K562 (cell line): ENCODE results near the gene CREB5. TPM values are rescaled to one million over a fixed set of nuclear protein-coding genes. Genes with fewer than 3 reads are reported as not detected.

Experiments
- ATAC-seq: fragments of 200-7000 bp; cut with Tn5 transposase; 3 replicates; pipeline ENCODE4 v1.9.1; 2020; ENCODE audit warnings: moderate library complexity
- BruUV-seq: library from RNA; stranded (reverse); fragments of 400-500 nt; replicated peaks from 2 replicates; lab custom pipeline; 2021; lab: Mats Ljungman, UMichigan
- CTCF ChIA-PET: fragments of 300-600 bp; formaldehyde crosslinking; extraction: SDS; loops from one replicate; lab custom pipeline; 2021; ENCODE audit warnings: low intra/inter-chr PET ratio; lab: Yijun Ruan, JAX
- POLR2A ChIA-PET: fragments of 300-600, 350-650 bp; sonication (Branson Sonifier 250); formaldehyde crosslinking; extraction: SDS; loops from one replicate; lab custom pipeline; 2021; ENCODE audit warnings: antibody characterized with exemption, inconsistent platforms; lab: Yijun Ruan, JAX
- DNase-seq, 4 experiments: peaks; one replicate each; pipeline versions ENCODE4 v3.0.0 to v3.0.0-alpha.2; 2011 to 2018; ENCODE audit warnings: low spot score in 3 of 4, mixed read lengths in 3 of 4; ENCODE audit errors: extremely low read depth in 1 of 4
- FAIRE-seq: peaks from 2 replicates; lab custom pipeline; 2011; peaks lifted over from hg19 to GRCh38; lab: Jason Lieb, UNC
- H2AFZ ChIP-seq: 2 replicates; pipeline ENCODE4 v1.6.0; 2011; ENCODE audit warnings: low read depth, low read length, control low read depth, inconsistent platforms
- H3K27ac ChIP-seq: fragments of 200-600 bp; 3 replicates; pipeline ENCODE4 v1.8.0; 2011; ENCODE audit warnings: low read depth, mild to moderate bottlenecking, control low read depth, inconsistent platforms, low read length, moderate library complexity, mixed read lengths; ENCODE audit errors: extremely low read depth
- H3K27me3 ChIP-seq, 2 experiments: fragments of 300-600 bp in 1 of 2; 2 replicates in 1 of 2; 3 replicates in 1 of 2; pipeline versions ENCODE4 v1.6.0 to v1.8.0; 2011; ENCODE audit warnings: inconsistent platforms in 2 of 2, low read length in 2 of 2, mild to moderate bottlenecking in 1 of 2, mixed read lengths in 1 of 2, moderate library complexity in 1 of 2; ENCODE audit not compliant: control insufficient read depth in 2 of 2, insufficient read depth in 2 of 2
- H3K36me3 ChIP-seq: fragments of 300-600 bp; 3 replicates; pipeline ENCODE4 v1.8.0; 2011; ENCODE audit warnings: mild to moderate bottlenecking, low read length, inconsistent platforms; ENCODE audit not compliant: control insufficient read depth, insufficient read depth
- H3K4me1 ChIP-seq, 2 experiments: fragments of 200-600 bp in 1 of 2; replicated peaks in 1 of 2; 2 replicates in 1 of 2; 3 replicates in 1 of 2; pipeline versions ENCODE4 v1.5.1 to v1.8.0; 2011; ENCODE audit warnings: inconsistent platforms in 2 of 2, low read length in 2 of 2, mild to moderate bottlenecking in 1 of 2, mixed read lengths in 1 of 2, moderate library complexity in 1 of 2; ENCODE audit not compliant: control insufficient read depth in 2 of 2, insufficient read depth in 2 of 2
- H3K4me2 ChIP-seq: 2 replicates; pipeline ENCODE4 v1.6.1; 2011; ENCODE audit warnings: low read length, control low read depth, inconsistent platforms, mixed read lengths; ENCODE audit not compliant: insufficient read depth
- H3K4me3 ChIP-seq: fragments of 200-600 bp; sonication (generic), shearing (Covaris generic); 2 replicates; pipeline ENCODE4 v1.5.1; 2016; ENCODE audit warnings: control low read depth, inconsistent platforms
- H3K79me2 ChIP-seq: fragments of 200-600 bp; 3 replicates; pipeline ENCODE4 v1.8.0; 2011; ENCODE audit warnings: low read length, inconsistent platforms; ENCODE audit not compliant: control insufficient read depth, insufficient read depth
- H3K9ac ChIP-seq, 2 experiments: 2 replicates each; pipeline versions ENCODE4 v1.6.0 to v1.6.1; 2011; ENCODE audit warnings: low read depth in 2 of 2, low read length in 2 of 2, control low read depth in 1 of 2, inconsistent platforms in 1 of 2, mild to moderate bottlenecking in 1 of 2, mixed read lengths in 1 of 2; ENCODE audit not compliant: insufficient read depth in 1 of 2
- H3K9me1 ChIP-seq: one replicate; pipeline ENCODE4 v1.6.0; 2011; ENCODE audit warnings: inconsistent platforms, mild to moderate bottlenecking, low read length, moderate library complexity; ENCODE audit not compliant: control insufficient read depth, insufficient read depth
- H3K9me3 ChIP-seq: replicated peaks from 2 replicates; pipeline ENCODE4 v1.5.1; 2011; ENCODE audit warnings: low read depth, low read length, inconsistent platforms; ENCODE audit not compliant: control insufficient read depth, insufficient read depth
- H4K20me1 ChIP-seq: replicated peaks from 2 replicates; pipeline ENCODE4 v1.6.1; 2011; ENCODE audit warnings: low read length, inconsistent platforms, mixed read lengths; ENCODE audit not compliant: control insufficient read depth, insufficient read depth
- EHMT2 ChIP-seq: fragments of 450-650 bp; IDR thresholded peaks from 2 replicates; pipeline ENCODE4 v1.6.1; 2018; ENCODE audit warnings: antibody characterized with exemption
- HDGF ChIP-seq: fragments of 450-650 bp; IDR thresholded peaks from 2 replicates; pipeline ENCODE4 v1.6.1; 2016
- HNRNPUL1 ChIP-seq: fragments of 200-400 bp; formaldehyde crosslinking; IDR thresholded peaks from 2 replicates; pipeline ENCODE4 v1.6.1; 2017; ENCODE audit warnings: low read length
- MCM7 ChIP-seq, 2 experiments: fragments of 450-650 bp; IDR thresholded peaks; 2 replicates each; pipeline ENCODE4 v1.6.1; 2016 to 2018
- PTBP1 ChIP-seq: fragments of 200-400 bp; formaldehyde crosslinking; IDR thresholded peaks from 2 replicates; pipeline ENCODE4 v1.6.1; 2017; ENCODE audit warnings: low read depth, low read length
- SREBF2 ChIP-seq: sonication (generic); formaldehyde crosslinking; IDR thresholded peaks from 2 replicates; pipeline ENCODE4 v1.4.0; 2020; ENCODE audit warnings: mild to moderate bottlenecking, missing genetic modification reagents
- TARDBP ChIP-seq: fragments of 450-650 bp; IDR thresholded peaks from 2 replicates; pipeline ENCODE4 v1.6.1; 2016
- TRIM28 ChIP-seq: fragments of 450-650 bp; IDR thresholded peaks from 2 replicates; pipeline ENCODE4 v1.6.1; 2017
- ZFP30 ChIP-seq: fragments of 250-450 bp; sonication (Bioruptor Pico); IDR thresholded peaks from 2 replicates; pipeline ENCODE4 v1.8.0; 2022; ENCODE audit warnings: moderate library complexity, mild to moderate bottlenecking, inconsistent platforms, borderline replicate concordance
- ZNF175 ChIP-seq: fragments of 200-800 bp; sonication (Bioruptor generic); IDR thresholded peaks from 2 replicates; pipeline ENCODE4 v1.6.1; 2016; ENCODE audit warnings: low read depth, mild to moderate bottlenecking, missing genetic modification characterization, missing compliant biosample characterization
- ZNF316 ChIP-seq: fragments of 450-650 bp; IDR thresholded peaks from 2 replicates; pipeline ENCODE4 v1.6.1; 2016
- WGBS: fragments of 100-300 bp; shearing (Covaris generic); methylation state at CpG from one replicate; pipeline ENCODE4 v1.1.6; 2016; ENCODE audit warnings: low coverage, mixed read lengths; ENCODE audit not compliant: insufficient coverage; ENCODE audit errors: missing lambda C conversion rate; 5-methylcytosine and 5-hydroxymethylcytosine counted together
- in situ Hi-C: fragments of 300-500 bp; cut with MboI; formaldehyde crosslinking; loops from 4 replicates; pipeline ENCODE4 v1.15.0; 2018; ENCODE audit warnings: inconsistent platforms, mixed read lengths
- intact Hi-C: fragments of 100-400 bp; cut with micrococcal nuclease; formaldehyde crosslinking; loops from 2 replicates; pipeline ENCODE4 v1.14.2; 2022
- polyA plus RNA-seq, 8 experiments: library from polyadenylated mRNA; depleted of rRNA in 4 of 8; stranded (reverse) in 5 of 8; unstranded in 3 of 8; fragments of >200 nt; fragmentation: Nextera tagmentation in 2 of 8; fragmentation: Illumina TruSeq in 1 of 8; extraction: Ambion mirVana in 2 of 8; extraction: Trizol in 1 of 8; gene quantifications; 2 replicates each; pipeline versions ENCODE4 v1.2.1 to v1.2.3, GENCODE V29; 2011 to 2014; ENCODE audit warnings: inconsistent platforms in 1 of 8, missing spikeins in 1 of 8
- total RNA-seq, 7 experiments: library from RNA; depleted of rRNA in 6 of 7; stranded (reverse); fragments of >200 nt in 6 of 7; fragmentation: Illumina TruSeq in 2 of 7; extraction: Trizol in 2 of 7; gene quantifications; 2 replicates each; pipeline versions ENCODE4 v1.2.1 to v1.2.3, GENCODE V29; 2011 to 2021; ENCODE audit warnings: low replicate concordance in 1 of 7

Gene CREB5
- total and polyA plus RNA-seq, 9 of the 15 experiments (the other 6 are each of a cell fraction or from before 2014, with no cell fraction given), result 0.33 to 6.4 (median 1.8) TPM

GRCh38 chr7:28779954-28780353 is 367.6 kb downstream of the CREB5 start:
- 8% methylated on average over 6 of the region's 6 CpGs for WGBS
- no peak for TF ChIP-seq MCM7 (IDR thresholded peaks at IDR 0.05)
- TF ChIP-seq HNRNPUL1, result no peak
- TF ChIP-seq ZFP30 (CRISPR knock-in tag), result no peak
- TF ChIP-seq EHMT2, result no peak
- TF ChIP-seq TRIM28, result no peak
- TF ChIP-seq HDGF, result no peak
- TF ChIP-seq ZNF175, result no peak
- no peak for TF ChIP-seq SREBF2 (CRISPR knock-in tag)
- no peak for TF ChIP-seq TARDBP
- TF ChIP-seq, all 486 proteins: peak for 0
- H4K20me1 ChIP-seq, result no peaks in the 10 kb centered on the region
- no peaks in the 10 kb centered on the region for H3K9me1 ChIP-seq
- no TSS peak for BruUV-seq
- H3K27me3 ChIP-seq, result no peaks in the 10 kb centered on the region
- H2AFZ ChIP-seq, result no peak overlapping the region
- H3K4me3 ChIP-seq, result no peak overlapping the region
- H3K36me3 ChIP-seq, result no peaks in the 10 kb centered on the region
- ChIA-PET POLR2A (no interaction called here), CTCF (no interaction called here)
- no peaks in the 10 kb centered on the region for H3K9me3 ChIP-seq
- no peak overlapping the region for H3K4me2 ChIP-seq
- intact Hi-C loops, result no loop called here
- H3K9ac ChIP-seq, result no peak overlapping the region
- DNase-seq (no peak), ATAC-seq (no peak), FAIRE-seq (no peak)
- H3K4me1 ChIP-seq, result no peaks in the 10 kb centered on the region
- in situ Hi-C loops, result no loop called here
- no peaks in the 10 kb centered on the region for H3K79me2 ChIP-seq
- no peak overlapping the region for H3K27ac ChIP-seq

GRCh38 chr7:28782362-28782761 is 370.0 kb downstream of the CREB5 start:
- Histone ChIP-seq H3K9me3 (no peaks in the 10 kb centered on the region), H3K4me1 (no peaks in the 10 kb centered on the region), H3K4me2 (no peak overlapping the region), H4K20me1 (no peaks in the 10 kb centered on the region), H3K9me1 (no peaks in the 10 kb centered on the region), H3K79me2 (no peaks in the 10 kb centered on the region), H3K9ac (no peak overlapping the region), H3K27me3 (no peaks in the 10 kb centered on the region; a peak in 1 of 5 replicates), H3K36me3 (no peaks in the 10 kb centered on the region), H3K27ac (no peak overlapping the region), H2AFZ (no peak overlapping the region), H3K4me3 (no peak overlapping the region)
- POLR2A ChIA-PET, result no interaction called here
- in situ Hi-C loops, result no loop called here
- DNase-seq (no peak), ATAC-seq (no peak), FAIRE-seq (no peak)
- no TSS peak for BruUV-seq
- intact Hi-C loops, result no loop called here
- CTCF ChIA-PET, result no interaction called here
- WGBS, result 0% methylated on average over 2 of the region's 2 CpGs
- 0 out of 2 replicates have a peak, but pooled peaks have one; percentile 10 for TF ChIP-seq ZNF316
- TF ChIP-seq PTBP1, result no peak
